ENCODE results near the gene NPC1L1.

NPC1L1 gene

DNA sequence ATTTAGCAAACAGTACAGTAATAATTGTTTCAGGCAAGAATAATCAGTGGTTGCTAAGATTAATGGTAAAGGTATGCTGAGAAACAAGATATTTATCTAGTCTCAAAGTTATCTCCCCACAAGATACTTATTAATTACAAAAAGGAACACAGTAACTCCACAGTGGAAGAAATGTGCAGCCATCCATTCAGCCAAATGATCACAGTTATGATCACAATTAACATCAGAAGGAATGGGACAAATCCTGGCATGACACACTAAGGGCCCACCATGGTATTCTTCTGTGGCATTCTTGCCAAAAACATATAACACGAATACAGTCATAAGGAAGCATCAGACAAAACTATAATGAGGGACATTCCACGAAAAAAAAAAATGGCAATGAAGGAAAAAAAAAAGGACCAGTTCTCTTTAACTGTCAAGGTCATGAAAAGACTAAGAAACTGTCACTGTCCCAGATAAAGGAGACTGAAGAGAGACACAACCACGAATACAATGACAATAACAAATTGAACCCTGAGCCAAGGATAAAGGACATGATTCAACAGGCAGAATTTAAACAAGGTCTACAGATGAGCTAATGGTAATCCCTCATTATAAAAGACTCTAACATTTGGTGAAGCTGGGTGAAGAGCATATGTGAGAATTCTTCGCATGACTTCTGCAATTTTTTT is 71.5 kb downstream of the NPC1L1 start:
- DNase-seq: no peak

GRCh38 chr7:44467217-44467548 is 73.9 kb downstream of the NPC1L1 start:
- DNase-seq: no peak

- DNase-seq: no peak
Observed at GRCh38 chr7:44466300-44467216, 74.6 kb downstream of the NPC1L1 start.

DNA sequence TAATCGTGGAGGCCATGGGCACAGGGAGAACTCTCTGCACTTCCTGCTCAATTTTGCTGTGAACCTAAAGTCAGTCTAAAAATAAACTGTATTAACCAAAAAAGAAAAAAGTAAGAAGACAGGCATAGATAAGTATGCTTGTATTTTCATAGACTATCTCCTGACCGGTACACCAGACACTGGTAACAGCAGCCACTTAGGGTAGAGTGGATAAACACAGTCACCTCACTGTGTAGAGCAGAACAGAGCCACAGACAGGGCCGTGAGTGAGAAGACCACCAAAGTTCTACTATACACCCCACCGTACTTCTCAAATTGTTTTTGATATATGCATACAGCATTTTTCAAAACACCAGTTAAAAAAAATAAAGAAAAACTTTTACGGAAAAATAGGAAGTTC is 75.6 kb downstream of the NPC1L1 start:
- DNase-seq: no peak

DNA sequence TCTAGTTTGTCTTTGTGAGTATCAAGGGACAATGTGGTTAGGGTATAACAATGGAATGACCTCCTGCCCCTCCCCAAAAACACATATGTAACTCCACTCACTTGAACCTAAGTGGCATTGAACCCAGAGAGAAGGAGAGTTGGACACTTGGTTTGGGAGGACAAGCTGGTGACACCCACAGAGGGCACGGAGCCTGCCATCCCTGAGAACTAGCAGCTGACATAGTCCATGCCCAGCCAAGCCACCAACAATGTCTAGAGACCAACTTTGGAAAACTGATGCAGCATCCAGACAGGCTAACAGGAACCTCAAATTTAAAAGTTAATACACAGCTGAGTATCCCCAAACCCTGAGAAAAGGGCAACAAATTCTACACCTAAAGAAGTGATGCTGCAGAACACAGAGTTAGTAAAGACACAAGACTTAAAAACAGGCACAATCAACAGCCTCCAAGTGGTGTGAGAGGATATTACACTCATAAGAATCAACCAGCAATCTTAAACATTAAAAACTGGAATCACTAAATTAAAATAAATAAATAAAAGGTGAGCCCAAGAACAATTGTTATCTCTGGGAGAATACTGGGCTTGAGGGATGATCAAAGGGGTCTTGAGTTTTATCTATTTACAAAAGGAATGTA is 77.8 kb downstream of the NPC1L1 start:
- no peak for DNase-seq
